Right atrium auricular region (tissue), 2 donors: ENCODE data around the gene CEACAM1. TPM values are rescaled to one million over a fixed set of nuclear protein-coding genes. Genes with fewer than 3 reads are reported as not detected.
"Not testable (repeated sequence)": the region's sequence is repeated elsewhere in the genome, so short reads cannot be mapped to it uniquely, and the experiment has no call there.

ENCODE experiments used
- DNase-seq: peaks from one replicate; pipeline ENCODE4 v3.0.0-alpha.2; 2019; ENCODE audit warnings: low spot score
- H3K27ac ChIP-seq, 2 donors: fragments of 200-600 bp; sonication (generic); 1 replicate in 1 of 2; 2 replicates in 1 of 2; pipeline ENCODE4 v1.5.1; 2016 to 2019
- H3K27me3 ChIP-seq, 2 donors: fragments of 200-600 bp; sonication (generic); one replicate each; pipeline versions ENCODE4 v1.5.1 to v1.6.0; 2017 to 2019
- H3K36me3 ChIP-seq: fragments of 200-600 bp; sonication (generic); one replicate; pipeline ENCODE4 v1.5.1; 2016
- H3K4me1 ChIP-seq, 2 donors: fragments of 200-600 bp; sonication (generic); one replicate each; pipeline versions ENCODE4 v1.5.1 to v1.6.0; 2017 to 2019
- H3K4me3 ChIP-seq, 2 donors: fragments of 200-600 bp; sonication (generic); 1 replicate in 1 of 2; 2 replicates in 1 of 2; pipeline ENCODE4 v1.5.1; 2017 to 2019; ENCODE audit warnings: mild to moderate bottlenecking in 1 of 2, moderate library complexity in 1 of 2
- H3K9me3 ChIP-seq, 2 donors: fragments of 200-600 bp; sonication (generic); one replicate each; pipeline ENCODE4 v1.5.1; 2019
- CTCF ChIP-seq, 2 donors: fragments of 200-600 bp; sonication (generic); IDR thresholded peaks; one replicate each; pipeline ENCODE4 v1.5.1; 2019; ENCODE audit warnings: antibody characterized with exemption in 2 of 2
- total RNA-seq, 2 donors: library from RNA; depleted of rRNA; stranded (reverse); fragments of >200 nt; gene quantifications; one replicate each; pipeline ENCODE4 v1.1.0, GENCODE V29; 2016

Gene CEACAM1
- total RNA-seq, 2 donors from 2014 or later: 0.78 to 0.94 TPM

DNA sequence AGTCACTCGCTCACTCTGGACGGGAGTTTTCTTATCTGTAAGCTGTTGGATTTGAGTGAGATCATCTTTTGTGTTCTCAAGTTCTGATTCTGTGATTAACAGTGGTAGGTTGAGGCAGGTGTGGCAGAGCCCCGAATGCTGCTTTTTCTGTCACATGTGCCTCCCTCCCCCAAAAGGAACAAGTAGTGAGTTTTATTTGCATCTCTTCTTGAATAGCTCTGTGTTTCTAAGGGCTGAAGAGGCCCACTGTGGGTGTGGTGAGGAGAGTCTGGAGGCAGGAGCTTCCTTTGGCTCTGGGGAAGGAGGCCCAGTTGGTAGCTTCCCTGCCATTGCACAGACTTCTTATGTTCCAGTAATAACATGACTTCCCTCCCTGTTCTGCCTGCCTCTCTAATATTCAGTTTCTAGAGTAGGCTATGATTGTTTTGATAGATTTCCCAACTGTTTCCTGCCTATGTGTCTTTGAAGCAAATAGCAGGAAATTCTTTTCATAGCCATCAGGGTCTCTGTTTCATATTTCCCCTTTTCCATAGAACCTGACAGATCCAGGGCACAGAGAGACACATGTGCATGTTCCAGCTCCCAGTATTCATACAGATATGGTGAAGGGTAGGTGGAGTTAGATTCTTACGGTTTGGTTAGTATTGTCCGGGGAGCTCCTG, 61.6 kb downstream of the CEACAM1 start:
- H3K27ac ChIP-seq: no peak overlapping the region
- H3K36me3 ChIP-seq: no peaks in the 10 kb centered on the region
- no peak overlapping the region for H3K4me3 ChIP-seq
- TF ChIP-seq CTCF (IDR thresholded peaks at IDR 0.05): no peak
- no peaks in the 10 kb centered on the region for H3K9me3 ChIP-seq
- H3K27me3 ChIP-seq: no peaks in the 10 kb centered on the region
- DNase-seq: no peak
- H3K4me1 ChIP-seq: peaks cover 0 to 19% of the 10 kb centered on the region in 2 donors

- no peak for TF ChIP-seq CTCF (IDR thresholded peaks at IDR 0.05)
- Histone ChIP-seq H3K4me3 (no peak overlapping the region), H3K27me3 (no peaks in the 10 kb centered on the region), H3K27ac (no peak overlapping the region), H3K9me3 (no peaks in the 10 kb centered on the region), H3K4me1 (peaks cover 0 to 20% of the 10 kb centered on the region in 2 donors), H3K36me3 (no peaks in the 10 kb centered on the region)
- no peak for DNase-seq
These were observed 62.4 kb downstream of the CEACAM1 start for GRCh38 chr19:42465827-42466280.

DNA sequence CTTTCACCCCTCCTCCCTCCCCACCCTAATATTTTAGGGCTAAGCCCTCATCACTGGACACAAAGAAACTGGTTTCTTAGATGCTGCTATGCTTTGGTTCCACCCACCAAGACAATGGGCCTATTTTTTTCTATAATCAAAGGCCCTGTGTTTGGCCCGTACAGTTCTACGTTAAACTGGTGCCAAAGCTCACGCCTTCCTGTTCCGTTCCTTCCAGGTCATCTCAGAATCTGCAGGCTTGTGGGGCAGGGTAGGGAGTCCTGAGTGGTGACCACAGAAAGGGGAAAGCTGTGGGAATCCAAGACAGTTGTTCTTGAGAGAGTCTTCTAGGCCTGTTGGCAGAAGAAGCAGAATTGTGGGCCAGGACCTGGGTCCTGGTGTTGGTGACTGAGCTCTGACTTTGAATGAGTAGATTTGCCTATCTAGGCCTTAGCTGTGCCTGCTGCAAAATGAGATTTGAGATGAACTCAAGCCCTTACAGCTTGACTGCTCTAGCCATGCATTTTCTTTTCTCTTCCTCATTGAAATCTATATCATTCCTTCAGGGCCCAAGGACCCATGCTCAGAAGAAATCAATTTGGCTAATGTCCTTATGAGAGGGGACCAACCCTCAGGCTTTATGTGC, 66.5 kb downstream of the CEACAM1 start:
- TF ChIP-seq CTCF (IDR thresholded peaks at IDR 0.05): no peak
- no peaks in the 10 kb centered on the region for H3K9me3 ChIP-seq
- no peak overlapping the region for H3K4me3 ChIP-seq
- peaks cover 0 to 20% of the 10 kb centered on the region in 2 donors for H3K4me1 ChIP-seq
- H3K27me3 ChIP-seq: no peaks in the 10 kb centered on the region
- H3K27ac ChIP-seq: no peak overlapping the region
- DNase-seq: no peak
- H3K36me3 ChIP-seq: no peaks in the 10 kb centered on the region

DNA sequence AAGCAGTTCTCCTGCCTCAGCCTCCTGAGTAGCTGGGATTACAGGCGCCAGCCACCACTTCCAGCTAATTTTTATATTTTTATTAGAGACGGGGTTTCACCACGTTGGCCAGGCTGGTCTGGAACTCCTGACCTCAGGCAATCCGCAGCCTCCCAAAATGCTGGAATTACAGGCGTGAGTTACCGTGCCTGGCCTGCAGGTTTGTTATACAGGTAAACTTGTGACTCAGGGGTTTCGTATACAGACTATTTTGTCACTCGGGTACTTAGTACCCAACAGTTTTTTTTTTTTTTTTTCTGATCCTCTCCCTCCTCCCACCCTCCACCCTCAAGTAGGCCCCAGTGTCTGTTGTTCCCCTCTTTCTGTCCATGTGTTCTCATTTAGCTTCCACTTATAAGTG, 67.0 kb downstream of the CEACAM1 start:
- not testable (repeated sequence) for H3K27me3 ChIP-seq, H3K4me3 ChIP-seq, DNase-seq, H3K9me3 ChIP-seq, H3K27ac ChIP-seq, H3K36me3 ChIP-seq
- H3K4me1 ChIP-seq: peaks cover 0 to 15% of the 10 kb centered on the region in 2 donors

DNA sequence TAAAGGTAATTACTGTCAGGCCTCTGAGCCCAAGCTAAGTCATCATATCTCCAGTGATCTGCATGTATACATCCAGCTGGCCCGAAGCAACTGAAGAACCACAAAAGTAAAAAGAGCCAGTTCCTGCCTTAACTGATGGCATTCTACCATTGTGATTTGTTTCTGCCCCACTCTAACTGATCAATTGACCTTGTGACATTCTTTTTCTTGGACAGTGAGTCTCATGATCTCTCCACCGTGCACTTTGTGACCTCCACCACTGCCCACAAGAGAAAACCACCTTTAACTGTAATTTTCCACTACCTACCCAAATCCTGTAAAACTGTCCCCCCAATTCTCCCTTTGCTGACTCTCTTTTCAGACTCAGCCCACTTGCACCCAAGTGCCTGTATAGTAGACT, 68.4 kb downstream of the CEACAM1 start:
- Histone ChIP-seq H3K27me3 (no peaks in the 10 kb centered on the region), H3K27ac (no peak overlapping the region), H3K4me3 (no peak overlapping the region), H3K9me3 (no peaks in the 10 kb centered on the region), H3K4me1 (peaks cover 0 to 8% of the 10 kb centered on the region in 2 donors), H3K36me3 (no peaks in the 10 kb centered on the region)
- TF ChIP-seq CTCF (IDR thresholded peaks at IDR 0.05): no peak
- DNase-seq: no peak

Other genes starting within 250 kb of the CEACAM1 start
- under 1 TPM in 1 of 2 donors, not detected in 1; 0.59 TPM for gene PRR19, start 226.3 kb downstream of the CEACAM1 start, total RNA-seq
- 1 to 10 TPM; 2.2 to 8.2 TPM for gene PAFAH1B3, start 225.9 kb downstream of the CEACAM1 start, total RNA-seq
- under 1 TPM in 1 of 2 donors, not detected in 1; 0.94 TPM for gene TMEM145, start 215.2 kb downstream of the CEACAM1 start, total RNA-seq
- 10 to 100 TPM; 24.3 to 31.2 TPM for gene MEGF8, start 202.8 kb downstream of the CEACAM1 start, total RNA-seq
- 1 to 10 TPM in 1 of 2 donors, not detected in 1; 1.1 TPM for gene CNFN, start 138.2 kb downstream of the CEACAM1 start, total RNA-seq
- 10 to 100 TPM; 11.6 to 36.5 TPM for gene LIPE, start 101.1 kb downstream of the CEACAM1 start, total RNA-seq
- not detected for gene CXCL17, start 85.5 kb downstream of the CEACAM1 start, total RNA-seq
- gene CEACAM8, start 66.4 kb upstream of the CEACAM1 start, total RNA-seq: not detected
- gene PSG3, start 212.0 kb upstream of the CEACAM1 start, total RNA-seq: not detected
- not detected for gene PSG8, start 237.2 kb upstream of the CEACAM1 start, total RNA-seq